Mesodermal cell (in vitro differentiated cells): ENCODE data around the gene GAS2L1.

Experiments
- H3K27ac ChIP-seq: 2 replicates; pipeline ENCODE4 v1.7.0; 2013; ENCODE audit warnings: mild to moderate bottlenecking, low read depth, low read length, moderate library complexity; ENCODE audit not compliant: severe bottlenecking
- H3K36me3 ChIP-seq: 2 replicates; pipeline ENCODE4 v1.7.1; 2013; ENCODE audit warnings: mild to moderate bottlenecking, low read length, moderate library complexity; ENCODE audit not compliant: control insufficient read depth, insufficient read depth
- H3K4me1 ChIP-seq: one replicate; pipeline ENCODE4 v1.7.1; 2013; ENCODE audit warnings: mild to moderate bottlenecking, low read length; ENCODE audit not compliant: insufficient read depth, control insufficient read depth, poor library complexity, severe bottlenecking
- H3K4me3 ChIP-seq: 2 replicates; pipeline ENCODE4 v1.7.0; 2013; ENCODE audit warnings: low read length, control low read depth, mild to moderate bottlenecking; ENCODE audit not compliant: insufficient read depth, poor library complexity, severe bottlenecking; ENCODE audit errors: extremely low read depth
- H3K9me3 ChIP-seq: 2 replicates; pipeline ENCODE4 v1.7.1; 2013; ENCODE audit warnings: mild to moderate bottlenecking, low read length, moderate library complexity; ENCODE audit not compliant: control insufficient read depth
- WGBS, 2 experiments: methylation state at CpG; one replicate each; pipeline ENCODE4 v1.1.5; 2013; ENCODE audit warnings: missing lambda C conversion rate in 2 of 2; ENCODE audit not compliant: insufficient coverage in 2 of 2; 5-methylcytosine and 5-hydroxymethylcytosine counted together

GAS2L1 gene

GRCh38 chr22:29300807-29301601 is 5.4 kb upstream of the GAS2L1 start:
- Histone ChIP-seq H3K4me1 (no peaks in the 10 kb centered on the region), H3K9me3 (no peaks in the 10 kb centered on the region), H3K36me3 (peaks cover 49% of the 10 kb centered on the region), H3K4me3 (no peak overlapping the region), H3K27ac (no peak overlapping the region)
- WGBS, 2 experiments = 96 to 100% methylated on average over 4 to 8 of the region's 10 CpGs

DNA sequence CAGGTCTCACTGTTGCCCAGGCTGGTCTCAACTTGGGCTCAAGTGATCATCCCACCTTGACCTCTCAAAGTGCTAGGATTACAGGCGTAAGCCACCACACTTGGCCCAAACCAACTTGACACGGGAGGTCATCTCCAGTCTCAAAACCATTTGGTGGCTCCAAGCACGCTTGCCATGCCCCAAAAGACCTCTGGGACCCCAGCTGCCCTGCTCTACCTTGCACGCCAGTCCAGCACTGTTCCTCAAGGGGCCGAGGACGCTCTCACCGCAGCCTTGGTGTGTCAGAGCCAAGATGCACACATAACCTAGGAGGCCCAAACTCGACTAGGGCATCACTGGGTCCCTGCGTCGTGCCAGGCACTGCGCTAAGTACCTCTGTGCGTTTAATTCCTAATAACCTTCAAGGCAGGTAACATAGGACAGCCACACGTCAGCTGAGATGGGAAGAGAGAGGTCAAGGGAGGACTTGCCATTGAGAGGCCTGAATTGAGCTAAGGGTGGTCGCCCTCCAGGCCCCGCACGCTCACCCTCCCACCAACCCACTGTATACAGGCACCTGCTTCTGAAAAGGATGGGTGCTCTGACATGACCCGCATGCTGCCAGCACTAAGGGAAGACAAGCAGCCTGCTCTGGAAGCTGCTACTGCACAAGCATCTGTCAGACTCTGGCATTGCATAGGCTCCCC is 4.6 kb upstream of the GAS2L1 start:
- Histone ChIP-seq H3K36me3 (peaks cover 40% of the 10 kb centered on the region), H3K27ac (no peak overlapping the region), H3K4me3 (no peak overlapping the region), H3K9me3 (no peaks in the 10 kb centered on the region), H3K4me1 (no peaks in the 10 kb centered on the region)
- WGBS, 2 experiments = 89 to 96% methylated on average over 13 to 14 of the region's 17 CpGs

DNA sequence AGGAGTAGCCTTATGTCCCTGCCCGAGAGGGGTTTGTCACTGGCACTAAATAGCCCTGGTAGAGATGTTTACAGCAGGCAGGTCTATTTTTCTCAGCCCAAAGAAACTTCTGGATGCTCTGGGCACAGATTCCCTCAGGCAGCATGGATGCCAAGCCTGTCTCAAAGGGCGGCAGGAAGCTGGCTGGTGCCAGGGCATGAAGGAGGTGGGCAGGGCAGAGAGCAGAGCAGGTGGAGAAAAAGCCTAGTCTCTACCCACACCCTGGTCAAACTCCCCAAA is 4.1 kb upstream of the GAS2L1 start:
- H3K4me1 ChIP-seq = no peaks in the 10 kb centered on the region
- H3K36me3 ChIP-seq = peaks cover 36% of the 10 kb centered on the region
- no peak overlapping the region for H3K27ac ChIP-seq
- WGBS, 2 experiments = 89 to 100% methylated on average over 1 to 2 of the region's 2 CpGs
- H3K4me3 ChIP-seq = no peak overlapping the region
- no peaks in the 10 kb centered on the region for H3K9me3 ChIP-seq

DNA sequence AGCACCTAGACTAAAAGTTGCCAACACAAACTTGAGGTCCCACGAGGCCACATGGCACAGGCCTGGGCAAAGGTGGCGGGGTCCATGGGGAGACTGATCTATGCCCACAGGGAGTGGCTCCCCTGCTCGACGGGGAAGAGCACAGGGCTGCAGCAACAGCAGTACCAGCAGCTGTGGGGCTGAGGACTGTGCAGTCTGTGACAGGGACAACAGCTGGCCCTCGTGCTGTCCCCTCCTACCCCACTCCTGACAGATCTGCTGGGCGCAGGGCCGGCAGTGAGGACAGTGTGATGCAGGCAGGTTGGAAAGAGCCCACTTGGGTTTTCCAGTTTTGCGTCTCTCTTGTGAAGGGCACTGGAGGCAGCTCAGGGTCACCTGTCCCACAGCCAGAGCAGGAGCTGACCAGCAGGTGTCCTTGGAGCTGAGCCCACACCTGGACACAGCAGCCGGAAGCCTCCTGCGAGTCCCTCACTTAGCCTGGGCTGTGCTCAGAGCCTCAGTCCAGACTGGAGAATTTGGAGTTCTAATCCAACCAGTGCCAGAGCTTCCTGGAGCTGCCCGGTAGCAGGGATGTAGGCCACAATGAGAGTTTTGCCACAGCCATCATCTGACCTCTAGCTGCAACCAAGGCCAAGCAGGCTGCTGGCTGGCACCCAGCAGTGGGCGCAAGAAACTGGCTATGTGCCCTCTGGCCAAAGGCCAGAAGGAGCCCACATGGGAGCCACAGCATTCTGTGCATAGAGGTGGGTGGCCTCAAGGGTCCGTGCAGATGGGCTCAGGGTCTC is 3.6 kb upstream of the GAS2L1 start:
- Histone ChIP-seq H3K27ac (no peak overlapping the region), H3K4me3 (no peak overlapping the region), H3K4me1 (no peaks in the 10 kb centered on the region), H3K9me3 (no peaks in the 10 kb centered on the region), H3K36me3 (peaks cover 30% of the 10 kb centered on the region)
- 85 to 86% methylated on average over 12 of the region's 13 CpGs for WGBS, 2 experiments

GRCh38 chr22:29305836-29306174 is 645 bp upstream of the GAS2L1 start:
- Histone ChIP-seq H3K9me3 (no peaks in the 10 kb centered on the region), H3K4me1 (peaks cover 10% of the 10 kb centered on the region), H3K27ac (peak overlapping the region; percentile 41), H3K36me3 (peaks cover 4% of the 10 kb centered on the region), H3K4me3 (peak overlapping the region; percentile 71)
- WGBS, 2 experiments = 71 to 76% methylated on average over 4 to 6 of the region's 7 CpGs

GRCh38 chr22:29306835-29307595 is 565 bp downstream of the GAS2L1 start:
- WGBS, 2 experiments = 2 to 6% methylated on average over 41 to 54 of the region's 83 CpGs

DNA sequence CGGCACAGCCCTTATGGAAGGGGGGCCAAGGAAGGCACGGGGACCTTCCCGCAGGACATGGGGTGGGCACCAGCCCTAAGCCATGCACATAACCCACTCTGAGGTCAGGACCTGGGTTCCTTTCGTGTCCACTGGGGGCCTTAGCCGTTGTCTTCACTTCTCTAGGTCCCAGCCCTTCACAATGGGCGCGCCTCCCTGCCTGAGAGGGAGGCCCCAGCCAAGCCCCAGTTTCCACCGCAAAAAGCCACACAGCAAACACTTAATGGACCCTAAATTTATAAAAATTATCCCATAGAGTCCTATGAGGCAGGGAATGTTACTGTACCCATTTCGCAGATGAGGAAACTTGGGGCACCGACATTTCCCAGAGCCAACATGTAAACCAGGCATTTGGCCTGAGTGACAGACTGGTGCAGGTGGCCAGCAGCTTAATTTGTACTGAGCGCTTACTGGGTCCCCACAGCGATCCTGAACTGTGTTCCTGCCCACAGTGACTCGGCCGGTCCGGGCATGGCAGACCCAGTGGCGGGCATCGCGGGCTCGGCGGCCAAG is 1.2 kb downstream of the GAS2L1 start:
- WGBS, 2 experiments = 73 to 86% methylated on average over 16 to 18 of the region's 20 CpGs
- H3K9me3 ChIP-seq = no peaks in the 10 kb centered on the region
- H3K4me1 ChIP-seq = peaks cover 18% of the 10 kb centered on the region
- H3K27ac ChIP-seq = no peak overlapping the region
- peaks cover 15% of the 10 kb centered on the region for H3K36me3 ChIP-seq
- peak overlapping the region; percentile 71 for H3K4me3 ChIP-seq

More at GRCh38 chr22:29306835-29307595, 565 bp downstream of the GAS2L1 start:
- H3K36me3 ChIP-seq = peaks cover 9% of the 10 kb centered on the region
- peak overlapping the region; percentile 95 for H3K27ac ChIP-seq
- peaks cover 18% of the 10 kb centered on the region for H3K4me1 ChIP-seq
- peak overlapping the region; percentile 71 for H3K4me3 ChIP-seq
- no peaks in the 10 kb centered on the region for H3K9me3 ChIP-seq

- peaks cover 21% of the 10 kb centered on the region for H3K36me3 ChIP-seq
- peaks cover 18% of the 10 kb centered on the region for H3K4me1 ChIP-seq
- H3K9me3 ChIP-seq = no peaks in the 10 kb centered on the region
- 94 to 97% methylated on average over 49 to 50 of the region's 50 CpGs for WGBS, 2 experiments
- H3K27ac ChIP-seq = no peak overlapping the region
- peak overlapping the region; percentile 71 for H3K4me3 ChIP-seq
Observed at GRCh38 chr22:29308148-29308790, 1.8 kb downstream of the GAS2L1 start.

GRCh38 chr22:29308791-29309262 is 2.4 kb downstream of the GAS2L1 start:
- Histone ChIP-seq H3K36me3 (peaks cover 22% of the 10 kb centered on the region), H3K9me3 (no peaks in the 10 kb centered on the region), H3K4me1 (peaks cover 21% of the 10 kb centered on the region), H3K27ac (no peak overlapping the region), H3K4me3 (no peak overlapping the region)
- WGBS, 2 experiments = 80 to 82% methylated on average over 5 to 13 of the region's 13 CpGs
